DMS114 treated with DMSO at 0.1 percent for 48 hours (cell line): ENCODE data around the gene HIPK1.
"Not testable (repeated sequence)": the region's sequence is repeated elsewhere in the genome, so short reads cannot be mapped to it uniquely, and the experiment has no call there.

Experiments used
- DNase-seq: peaks from one replicate; lab custom pipeline; 2025; ENCODE audit not compliant: unreplicated experiment; lab: John Stamatoyannopoulos, UW

The HIPK1 gene

DNA sequence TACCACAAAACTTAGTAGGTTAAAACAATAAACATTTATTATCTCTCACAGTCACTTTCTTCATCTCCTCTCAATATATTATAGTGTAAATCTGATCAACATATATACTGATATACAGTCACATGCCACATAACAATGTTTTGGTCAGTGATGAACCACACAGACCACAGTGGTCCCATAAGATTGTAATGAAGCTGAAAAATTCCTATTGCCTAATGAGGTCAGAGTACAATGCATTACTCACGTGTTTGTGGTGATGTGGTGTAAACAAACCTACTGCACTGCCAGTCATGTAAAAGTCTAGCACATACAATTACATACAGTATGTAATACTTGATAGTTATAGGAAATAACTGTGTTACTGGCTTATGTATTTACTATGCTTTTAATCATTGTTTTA, 80.3 kb downstream of the HIPK1 start:
- no peak for DNase-seq

- DNase-seq, result no peak
These were observed 81.5 kb downstream of the HIPK1 start for GRCh38 chr1:114010433-114011184.

- no peak for DNase-seq
These were observed 82.7 kb downstream of the HIPK1 start for GRCh38 chr1:114011796-114012195.

DNA sequence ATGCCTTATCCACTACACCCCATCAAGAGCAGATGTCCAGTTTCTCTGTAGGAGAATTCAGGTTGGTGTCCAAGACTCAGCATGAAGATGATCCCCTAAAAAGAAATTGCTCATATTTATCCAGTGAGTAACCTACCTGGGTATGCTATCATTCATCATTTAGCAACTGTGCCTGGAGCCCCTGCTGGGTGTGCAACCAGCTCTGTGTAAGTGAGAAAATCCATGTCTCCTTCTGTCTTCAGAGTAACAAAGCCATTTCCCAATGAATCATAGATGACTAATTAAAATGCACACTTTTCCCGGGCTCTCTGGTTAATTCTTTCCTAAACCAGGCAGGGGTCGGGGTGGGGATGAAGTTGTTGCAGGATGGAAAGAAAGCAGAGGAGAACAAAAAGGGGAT, 86.0 kb downstream of the HIPK1 start:
- DNase-seq, result no peak

DNA sequence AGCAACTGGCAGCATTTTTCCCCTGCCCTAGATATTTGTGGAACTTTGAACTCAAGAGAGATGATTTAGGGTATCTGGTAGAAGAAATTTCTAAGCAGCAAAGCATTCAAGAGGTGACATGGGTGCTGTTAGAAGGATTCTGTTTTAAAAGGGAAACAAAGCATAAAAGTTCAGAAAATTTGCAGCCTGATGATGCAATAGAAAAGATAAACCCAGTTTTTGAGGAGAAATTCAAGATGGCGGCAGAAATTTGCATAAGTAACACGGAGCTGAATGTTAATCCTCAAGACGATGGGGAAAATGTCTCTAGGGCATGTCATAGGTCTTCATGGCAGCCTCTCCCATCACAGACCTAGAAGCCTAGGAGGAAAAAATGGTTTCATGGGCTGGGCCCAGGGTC, 90.6 kb downstream of the HIPK1 start:
- DNase-seq, result not testable (repeated sequence)

DNA sequence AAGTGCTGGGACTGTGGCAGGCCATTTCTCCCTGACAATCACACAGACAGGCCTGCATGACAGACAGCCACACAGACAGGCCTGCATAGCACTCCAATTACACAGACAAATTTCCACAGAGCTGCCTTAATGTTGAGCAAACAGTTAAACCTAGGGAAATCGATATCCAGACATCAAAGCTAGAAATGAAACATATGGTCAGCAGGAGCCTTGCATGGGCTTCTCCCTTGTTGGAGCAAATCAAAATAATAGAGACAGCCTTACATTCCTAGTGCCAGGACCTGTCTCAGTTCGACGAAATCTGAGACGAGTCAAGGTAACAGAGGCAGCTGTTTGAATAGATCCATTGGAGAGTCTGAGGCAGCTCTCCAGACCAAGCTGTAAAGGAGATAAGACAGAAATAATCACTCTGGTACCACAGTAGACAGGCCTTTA, 92.6 kb downstream of the HIPK1 start:
- no peak for DNase-seq

DNA sequence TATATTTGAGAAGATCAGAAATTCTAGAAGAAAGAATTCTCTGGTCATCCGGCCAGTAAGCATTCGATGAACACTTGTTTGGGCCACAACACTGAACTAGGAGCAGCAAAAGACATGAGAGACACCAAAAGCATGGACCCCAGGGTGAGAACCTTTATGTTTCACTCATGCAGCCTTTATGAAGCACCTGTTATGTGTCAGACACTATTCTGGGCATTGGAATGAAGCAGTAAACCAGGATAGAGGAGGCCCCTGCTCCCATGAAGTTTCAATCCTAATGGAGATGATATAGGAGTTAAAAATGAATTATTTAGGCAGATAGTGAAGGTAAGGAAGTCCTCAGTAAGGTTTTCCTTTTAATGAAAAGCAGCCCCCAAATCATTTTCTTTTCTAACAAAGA, 93.8 kb downstream of the HIPK1 start:
- no peak for DNase-seq

- DNase-seq, result no peak
These were observed 94.3 kb downstream of the HIPK1 start for GRCh38 chr1:114023377-114023776.

- no peak for DNase-seq
These were observed 94.9 kb downstream of the HIPK1 start for GRCh38 chr1:114024049-114024448.

GRCh38 chr1:114025609-114026401, 96.7 kb downstream of the HIPK1 start:
- DNase-seq, result no peak

DNA sequence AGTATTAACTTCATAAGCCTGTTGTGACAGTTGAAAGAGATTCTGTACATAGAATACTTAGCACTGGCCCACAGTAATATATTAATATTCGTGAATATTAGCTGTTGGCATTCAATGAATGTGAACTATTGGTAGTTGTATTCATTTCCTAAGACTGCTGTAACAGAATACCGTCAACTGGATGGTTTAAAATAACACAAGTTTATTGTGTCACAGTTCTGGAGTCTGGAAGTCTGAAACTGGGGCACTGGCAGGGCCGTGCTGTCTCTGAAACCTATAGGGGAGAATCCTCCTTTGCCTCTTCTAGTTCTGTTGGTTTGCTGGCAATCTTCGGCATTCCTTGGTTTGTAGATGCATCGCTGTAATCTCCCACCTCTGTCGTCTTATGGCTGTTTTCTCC, 97.7 kb downstream of the HIPK1 start:
- DNase-seq, result no peak
